HepG2 (cell line): ENCODE measurements around the gene HHIPL1. TPM values are rescaled to one million over a fixed set of nuclear protein-coding genes. Genes with fewer than 3 reads are reported as not detected.

Experiments used
- ARHGAP35 ChIP-seq: sonication (generic); formaldehyde crosslinking; IDR thresholded peaks from 2 replicates; pipeline ENCODE4 v1.9.0; 2022; ENCODE audit warnings: mild to moderate bottlenecking, inconsistent platforms, moderate library complexity, missing genetic modification reagents, borderline replicate concordance
- CHD2 ChIP-seq: IDR thresholded peaks from 2 replicates; pipeline ENCODE4 v1.6.1; 2011; ENCODE audit warnings: low read depth, low read length, improper control_type of control experiment
- ISL2 ChIP-seq: sonication (generic); formaldehyde crosslinking; IDR thresholded peaks from 2 replicates; pipeline ENCODE4 v1.5.0; 2020; ENCODE audit warnings: missing genetic modification reagents
- KDM5A ChIP-seq: fragments of 200-600 bp; sonication (generic); IDR thresholded peaks from 2 replicates; pipeline ENCODE4 v1.7.0; 2018; ENCODE audit warnings: antibody characterized with exemption, mild to moderate bottlenecking, low read length, borderline replicate concordance
- MED1 ChIP-seq: sonication (generic); formaldehyde crosslinking; IDR thresholded peaks from 2 replicates; pipeline ENCODE4 v1.4.0; 2020; ENCODE audit warnings: missing genetic modification reagents
- MEIS1 ChIP-seq: sonication (generic); formaldehyde crosslinking; IDR thresholded peaks from 2 replicates; pipeline ENCODE4 v1.9.0; 2021; ENCODE audit warnings: mild to moderate bottlenecking, missing genetic modification reagents, moderate library complexity, borderline replicate concordance
- NCOA1 ChIP-seq: sonication (generic); formaldehyde crosslinking; IDR thresholded peaks from 2 replicates; pipeline ENCODE4 v1.9.0; 2021; ENCODE audit warnings: missing genetic modification reagents
- NCOA5 ChIP-seq: sonication (generic); formaldehyde crosslinking; IDR thresholded peaks from 2 replicates; pipeline ENCODE4 v1.4.0; 2020; ENCODE audit warnings: missing genetic modification reagents
- NRL ChIP-seq: sonication (generic); formaldehyde crosslinking; IDR thresholded peaks from 2 replicates; pipeline ENCODE4 v1.5.0; 2020; ENCODE audit warnings: missing genetic modification reagents, mild to moderate bottlenecking, moderate library complexity, borderline replicate concordance
- PTBP1 ChIP-seq: fragments of 200-400 bp; formaldehyde crosslinking; IDR thresholded peaks from 2 replicates; pipeline ENCODE4 v1.6.1; 2018; ENCODE audit warnings: low read length, low read depth; ENCODE audit not compliant: poor library complexity, severe bottlenecking
- TIGD3 ChIP-seq: sonication (generic); formaldehyde crosslinking; IDR thresholded peaks from 2 replicates; pipeline ENCODE4 v1.5.1; 2020; ENCODE audit warnings: mild to moderate bottlenecking, missing genetic modification reagents, borderline replicate concordance
- ZFP36L2 ChIP-seq: sonication (generic); formaldehyde crosslinking; IDR thresholded peaks from 2 replicates; pipeline ENCODE4 v1.4.0; 2020; ENCODE audit warnings: missing genetic modification reagents
- ZNF205 ChIP-seq: IDR thresholded peaks from 2 replicates; pipeline ENCODE4 v1.6.1; 2018; ENCODE audit warnings: missing biosample characterization, missing genetic modification reagents
- ZNF263 ChIP-seq: sonication (generic); formaldehyde crosslinking; IDR thresholded peaks from 2 replicates; pipeline ENCODE4 v1.4.0; 2020; ENCODE audit warnings: missing genetic modification reagents
- ZNF362 ChIP-seq: sonication (generic); formaldehyde crosslinking; IDR thresholded peaks from 2 replicates; pipeline ENCODE4 v1.4.0; 2020; ENCODE audit warnings: missing genetic modification reagents, mild to moderate bottlenecking, borderline replicate concordance
- ZNF510 ChIP-seq: sonication (generic); formaldehyde crosslinking; IDR thresholded peaks from 2 replicates; pipeline ENCODE4 v1.4.0; 2020; ENCODE audit warnings: low read depth, mild to moderate bottlenecking, missing genetic modification reagents
- ZNF792 ChIP-seq: IDR thresholded peaks from 2 replicates; pipeline ENCODE4 v1.6.1; 2016
- ZNF850 ChIP-seq: sonication (generic); formaldehyde crosslinking; conservative IDR thresholded peaks from 2 replicates; pipeline ENCODE4 v1.9.0; 2021; ENCODE audit warnings: mild to moderate bottlenecking, missing genetic modification reagents
- polyA plus RNA-seq, 8 experiments: library from polyadenylated mRNA; depleted of rRNA in 3 of 8; stranded (reverse) in 7 of 8; unstranded in 1 of 8; fragments of >200 nt; fragmentation: Illumina TruSeq in 4 of 8; extraction: Trizol in 4 of 8; gene quantifications; 2 replicates each; pipeline versions ENCODE4 v1.2.1 to v1.2.3, GENCODE V29; 2011 to 2016; ENCODE audit warnings: low read depth in 4 of 8, missing spikeins in 1 of 8, mixed read lengths in 1 of 8; ENCODE audit not compliant: insufficient read depth in 1 of 8
- total RNA-seq, 5 experiments: library from RNA; depleted of rRNA; stranded (reverse); fragments of >200 nt; fragmentation: Illumina TruSeq; extraction: Trizol; gene quantifications; 2 replicates each; pipeline ENCODE4 v1.2.3, GENCODE V29; 2016; ENCODE audit warnings: low read depth in 1 of 5
- TF ChIP-seq, protein P1 (sequence below): IDR thresholded peaks from 2 replicates; pipeline ENCODE4 v1.6.1; 2016; ENCODE audit warnings: low read depth, borderline replicate concordance
- TF ChIP-seq, protein P2 (sequence below): sonication (generic); formaldehyde crosslinking; IDR thresholded peaks from 2 replicates; pipeline ENCODE4 v1.4.0; 2020; ENCODE audit warnings: missing genetic modification reagents
- TF ChIP-seq, protein P3 (sequence below): sonication (generic); formaldehyde crosslinking; IDR thresholded peaks from 2 replicates; pipeline ENCODE4 v1.8.0; 2022; ENCODE audit warnings: mild to moderate bottlenecking, missing genetic modification reagents, borderline replicate concordance

The HHIPL1 gene
- total and polyA plus RNA-seq, 2 of the 13 experiments (the other 11 are each of a cell fraction or from before 2014, with no cell fraction given) = not detected

- no peak for TF ChIP-seq MED1 (CRISPR knock-in tag)
- no peak for TF ChIP-seq CHD2
- TF ChIP-seq ZNF362 = no peak
- TF ChIP-seq NCOA5 (CRISPR knock-in tag) = no peak
- no peak for TF ChIP-seq ZNF850
- TF ChIP-seq ZFP36L2 (CRISPR knock-in tag) = no peak
- TF ChIP-seq PTBP1 = no peak
- no peak for TF ChIP-seq ZNF263
- no peak for TF ChIP-seq NCOA1 (CRISPR knock-in tag)
- peak; percentile 23; the same call in 1 of the 2 replicates for TF ChIP-seq ISL2
- TF ChIP-seq, protein P1, sequence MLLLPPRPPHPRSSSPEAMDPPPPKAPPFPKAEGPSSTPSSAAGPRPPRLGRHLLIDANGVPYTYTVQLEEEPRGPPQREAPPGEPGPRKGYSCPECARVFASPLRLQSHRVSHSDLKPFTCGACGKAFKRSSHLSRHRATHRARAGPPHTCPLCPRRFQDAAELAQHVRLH (CRISPR knock-in tag) = no peak
- TF ChIP-seq, protein P2, sequence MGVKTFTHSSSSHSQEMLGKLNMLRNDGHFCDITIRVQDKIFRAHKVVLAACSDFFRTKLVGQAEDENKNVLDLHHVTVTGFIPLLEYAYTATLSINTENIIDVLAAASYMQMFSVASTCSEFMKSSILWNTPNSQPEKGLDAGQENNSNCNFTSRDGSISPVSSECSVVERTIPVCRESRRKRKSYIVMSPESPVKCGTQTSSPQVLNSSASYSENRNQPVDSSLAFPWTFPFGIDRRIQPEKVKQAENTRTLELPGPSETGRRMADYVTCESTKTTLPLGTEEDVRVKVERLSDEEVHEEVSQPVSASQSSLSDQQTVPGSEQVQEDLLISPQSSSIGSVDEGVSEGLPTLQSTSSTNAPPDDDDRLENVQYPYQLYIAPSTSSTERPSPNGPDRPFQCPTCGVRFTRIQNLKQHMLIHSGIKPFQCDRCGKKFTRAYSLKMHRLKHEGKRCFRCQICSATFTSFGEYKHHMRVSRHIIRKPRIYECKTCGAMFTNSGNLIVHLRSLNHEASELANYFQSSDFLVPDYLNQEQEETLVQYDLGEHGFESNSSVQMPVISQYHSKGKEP (CRISPR knock-in tag) = no peak
- no peak for TF ChIP-seq KDM5A
- no peak for TF ChIP-seq ZNF205 (CRISPR knock-in tag)
- no peak for TF ChIP-seq ARHGAP35 (CRISPR knock-in tag)
- TF ChIP-seq TIGD3 = no peak
- TF ChIP-seq NRL (CRISPR knock-in tag) = no peak
- 0 out of 2 replicates have a peak, but pooled peaks have one; percentile 17 for TF ChIP-seq MEIS1 (CRISPR knock-in tag)
- no peak for TF ChIP-seq ZNF792
- TF ChIP-seq, protein P3, sequence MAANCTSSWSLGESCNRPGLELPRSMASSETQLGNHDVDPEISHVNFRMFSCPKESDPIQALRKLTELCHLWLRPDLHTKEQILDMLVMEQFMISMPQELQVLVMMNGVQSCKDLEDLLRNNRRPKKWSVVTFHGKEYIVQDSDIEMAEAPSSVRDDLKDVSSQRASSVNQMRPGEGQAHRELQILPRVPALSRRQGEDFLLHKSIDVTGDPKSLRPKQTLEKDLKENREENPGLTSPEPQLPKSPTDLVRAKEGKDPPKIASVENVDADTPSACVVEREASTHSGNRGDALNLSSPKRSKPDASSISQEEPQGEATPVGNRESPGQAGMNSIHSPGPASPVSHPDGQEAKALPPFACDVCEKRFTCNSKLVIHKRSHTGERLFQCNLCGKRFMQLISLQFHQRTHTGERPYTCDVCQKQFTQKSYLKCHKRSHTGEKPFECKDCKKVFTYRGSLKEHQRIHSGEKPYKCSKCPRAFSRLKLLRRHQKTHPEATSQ (CRISPR knock-in tag) = no peak
- no peak for TF ChIP-seq ZNF510 (CRISPR knock-in tag)
Observed at GRCh38 chr14:99604766-99605298, 40.1 kb upstream of the HHIPL1 start (continued).
